GM10847 (cell line): ENCODE results near the gene HOXC4.

Source experiments
- POLR2A ChIP-seq: IDR thresholded peaks from 2 replicates; pipeline ENCODE4 v1.6.1; 2011; ENCODE audit not compliant: insufficient read length; ENCODE audit errors: extremely low read depth

HOXC4 gene

GRCh38 chr12:54052438-54053002, 1.1 kb upstream of the HOXC4 start:
- no peak for TF ChIP-seq POLR2A

- peak; percentile 82 for TF ChIP-seq POLR2A
Observed at GRCh38 chr12:54053003-54053750, 458 bp upstream of the HOXC4 start.

- no peak for TF ChIP-seq POLR2A
Observed at GRCh38 chr12:54054742-54055194, 1.1 kb downstream of the HOXC4 start.

- no peak for TF ChIP-seq POLR2A
Observed at GRCh38 chr12:54055552-54055951, 1.9 kb downstream of the HOXC4 start.

GRCh38 chr12:54056110-54056509, 2.5 kb downstream of the HOXC4 start:
- no peak for TF ChIP-seq POLR2A

GRCh38 chr12:54058128-54058768, 4.6 kb downstream of the HOXC4 start:
- no peak for TF ChIP-seq POLR2A

GRCh38 chr12:54059668-54060067, 6.0 kb downstream of the HOXC4 start:
- no peak for TF ChIP-seq POLR2A

- TF ChIP-seq POLR2A = no peak
Observed at GRCh38 chr12:54060174-54060974, 6.7 kb downstream of the HOXC4 start.

GRCh38 chr12:54060975-54061778, 7.5 kb downstream of the HOXC4 start:
- TF ChIP-seq POLR2A = no peak

- TF ChIP-seq POLR2A = no peak
Observed at GRCh38 chr12:54065677-54066076, 12.0 kb downstream of the HOXC4 start.

- TF ChIP-seq POLR2A = no peak
Observed at GRCh38 chr12:54066408-54066807, 12.8 kb downstream of the HOXC4 start.

- TF ChIP-seq POLR2A = no peak
Observed at GRCh38 chr12:54068418-54069070, 14.9 kb downstream of the HOXC4 start.

GRCh38 chr12:54071942-54072341, 18.3 kb downstream of the HOXC4 start:
- no peak for TF ChIP-seq POLR2A

- TF ChIP-seq POLR2A = no peak
Observed at GRCh38 chr12:54074308-54074707, 20.7 kb downstream of the HOXC4 start.

- TF ChIP-seq POLR2A = no peak
Observed at GRCh38 chr12:54075409-54075808, 21.8 kb downstream of the HOXC4 start.

GRCh38 chr12:54075974-54076373, 22.3 kb downstream of the HOXC4 start:
- no peak for TF ChIP-seq POLR2A
